ENCODE results near the gene PLLP. TPM values are rescaled to one million over a fixed set of nuclear protein-coding genes. Genes with fewer than 3 reads are reported as not detected.

The PLLP gene
- total and polyA plus RNA-seq, 12 donors, result 1.0 to 10.0 (median 2.7) TPM

- Histone ChIP-seq H3K4me1 (replicated peaks in 1 of 2) (peaks cover 0 to 8% of the 10 kb centered on the region in 2 donors), H3K27ac (no peak overlapping the region), H3K36me3 (replicated peaks in 1 of 2) (no peaks in the 10 kb centered on the region), H3K27me3 (no peaks in the 10 kb centered on the region), H3K4me3 (no peak overlapping the region), H3K9me3 (replicated peaks in 1 of 3) (no peaks in the 10 kb centered on the region)
- intact Hi-C loops (cut with DNase I), result no loop called here
- 82 to 92% (median 85%) methylated on average over 2 of the region's 2 CpGs for whole genome bisulfite sequencing, 4 donors
- DNase-seq, result no peak
- TF ChIP-seq POLR2A (IDR thresholded peaks at IDR 0.05), result no peak
- TF ChIP-seq CTCF (IDR thresholded peaks at IDR 0.05), result no peak
These were observed 29.0 kb upstream of the PLLP start for GRCh38 chr16:57313509-57313908.

GRCh38 chr16:57310801-57311200 is 26.3 kb upstream of the PLLP start:
- Histone ChIP-seq H3K36me3 (replicated peaks in 1 of 2) (no peaks in the 10 kb centered on the region), H3K27me3 (no peaks in the 10 kb centered on the region), H3K4me1 (replicated peaks in 1 of 2) (peaks cover 0 to 8% of the 10 kb centered on the region in 2 donors), H3K4me3 (no peak overlapping the region), H3K9me3 (replicated peaks in 1 of 3) (no peaks in the 10 kb centered on the region), H3K27ac (no peak overlapping the region)
- TF ChIP-seq POLR2A (IDR thresholded peaks at IDR 0.05) (no peak), CTCF (IDR thresholded peaks at IDR 0.05) (no peak)
- intact Hi-C loops (cut with DNase I), result no loop called here
- 0 to 50% (median 46%) methylated on average over 2 to 4 of the region's 4 CpGs for WGBS, 4 donors
- DNase-seq, result peak in 2 of 7 donors; percentile 9 to 30

GRCh38 chr16:57308041-57308440 is 23.6 kb upstream of the PLLP start:
- H3K9me3 ChIP-seq (replicated peaks in 1 of 3), result no peaks in the 10 kb centered on the region
- intact Hi-C loops (cut with DNase I), result loop anchor here in 1 of 2 donors (10.0 kb wide), 1 partner anchor 207 kb away; no protein-coding TSS in a partner anchor
- no peaks in the 10 kb centered on the region for H3K27me3 ChIP-seq
- 47 to 67% (median 65%) methylated on average over 5 of the region's 5 CpGs for WGBS, 4 donors
- no peak overlapping the region for H3K4me3 ChIP-seq
- no peak overlapping the region for H3K27ac ChIP-seq
- peak in 1 of 7 donors; percentile 14 for DNase-seq
- no peak for TF ChIP-seq CTCF (IDR thresholded peaks at IDR 0.05)
- no peak for TF ChIP-seq POLR2A (IDR thresholded peaks at IDR 0.05)
- no peaks in the 10 kb centered on the region for H3K36me3 ChIP-seq (replicated peaks in 1 of 2)
- no peaks in the 10 kb centered on the region for H3K4me1 ChIP-seq (replicated peaks in 1 of 2)

- TF ChIP-seq CTCF (IDR thresholded peaks at IDR 0.05) (no peak), POLR2A (IDR thresholded peaks at IDR 0.05) (no peak)
- H3K27ac ChIP-seq, result no peak overlapping the region
These were observed 22.9 kb upstream of the PLLP start for GRCh38 chr16:57307365-57307764.

More at GRCh38 chr16:57307365-57307764, 22.9 kb upstream of the PLLP start:
- intact Hi-C loops (cut with DNase I), result loop anchor here in 1 of 2 donors (10.0 kb wide), 1 partner anchor 207 kb away; no protein-coding TSS in a partner anchor
- no peaks in the 10 kb centered on the region for H3K4me1 ChIP-seq (replicated peaks in 1 of 2)
- no peaks in the 10 kb centered on the region for H3K27me3 ChIP-seq
- no peaks in the 10 kb centered on the region for H3K36me3 ChIP-seq (replicated peaks in 1 of 2)
- DNase-seq, result peak in 1 of 7 donors; percentile 7
- H3K9me3 ChIP-seq (replicated peaks in 1 of 3), result no peaks in the 10 kb centered on the region
- WGBS, 4 donors, result 61 to 83% (median 72%) methylated on average over 2 to 5 of the region's 5 CpGs
- no peak overlapping the region for H3K4me3 ChIP-seq
